Adrenal gland (tissue), 19 donors: Measurements from ENCODE around the gene KLKB1. TPM values are rescaled to one million over a fixed set of nuclear protein-coding genes. Genes with fewer than 3 reads are reported as not detected.
A peak's percentile ranks its signal among the peaks of the same experiment; 100 is the strongest.

Experiments
- DNase-seq, 7 donors: peaks; one replicate each; pipeline ENCODE4 v3.0.0-alpha.2; 2019 to 2020
- H3K27ac ChIP-seq, 5 donors: fragments of 200-600 bp; sonication (generic) in 4 of 5; 1 replicate in 3 of 5; 2 replicates in 2 of 5; pipeline versions ENCODE4 v1.5.1 to v1.8.0; 2016 to 2020; ENCODE audit warnings: mild to moderate bottlenecking in 1 of 5
- H3K27me3 ChIP-seq: fragments of 200-600 bp; 2 replicates; pipeline ENCODE4 v1.8.0; 2021
- H3K36me3 ChIP-seq, 2 donors: fragments of 200-600 bp; replicated peaks in 1 of 2; 1 replicate in 1 of 2; 2 replicates in 1 of 2; pipeline versions ENCODE4 v1.5.1 to v1.8.0; 2018 to 2022
- H3K4me1 ChIP-seq, 2 donors: fragments of 200-600 bp; replicated peaks in 1 of 2; 1 replicate in 1 of 2; 2 replicates in 1 of 2; pipeline versions ENCODE4 v1.5.1 to v1.8.0; 2018 to 2021
- H3K4me3 ChIP-seq, 4 donors: fragments of 200-600 bp; sonication (generic) in 3 of 4; one replicate each; pipeline ENCODE4 v1.5.1; 2016 to 2018
- H3K9me3 ChIP-seq, 3 donors: fragments of 200-600 bp; sonication (generic) in 1 of 3; replicated peaks in 1 of 3; 1 replicate in 2 of 3; 2 replicates in 1 of 3; pipeline versions ENCODE4 v1.5.1 to v1.8.0; 2016 to 2021
- CTCF ChIP-seq, 6 experiments: fragments of 450-650 bp in 4 of 6; fragments of 200-600 bp in 2 of 6; sonication (generic) in 1 of 6; IDR thresholded peaks; 1 replicate in 5 of 6; 2 replicates in 1 of 6; pipeline versions ENCODE4 v1.5.1 to v1.8.0; 2016 to 2021; ENCODE audit warnings: antibody characterized with exemption in 6 of 6, mild to moderate bottlenecking in 2 of 6, moderate library complexity in 1 of 6
- POLR2A ChIP-seq, 2 donors: fragments of 450-650 bp; IDR thresholded peaks; one replicate each; pipeline ENCODE4 v1.6.1; 2017; ENCODE audit warnings: antibody characterized with exemption in 2 of 2, mild to moderate bottlenecking in 2 of 2, moderate library complexity in 1 of 2
- WGBS, 4 donors: extraction: QIAGEN DNeasy Blood & Tissue Kit in 2 of 4; methylation state at CpG; one replicate each; pipeline versions ENCODE4 v1.1.5 to v1.1.7; 2013 to 2017; 5-methylcytosine and 5-hydroxymethylcytosine counted together
- intact Hi-C, 2 donors: fragments of 100-400 bp; cut with DNase I; formaldehyde crosslinking; loops; one replicate each; pipeline versions ENCODE4 v1.14.1 to v1.15.0; 2022 to 2023
- long read RNA-seq, 10 donors: library from polyadenylated mRNA in 3 of 10; unstranded in 2 of 10; stranded (forward) in 1 of 10; transcript quantifications; one replicate each; pipeline ENCODE4 v2.0.0 and lab custom pipeline, GENCODE V29; 2021 to 2026
- polyA plus RNA-seq, 3 donors: library from polyadenylated mRNA; stranded (reverse); fragments of 200-250 nt in 2 of 3; fragments of 350-450 nt in 1 of 3; fragmentation: Illumina TruSeq in 1 of 3; extraction: RNeasy Lipid Tissue Mini Kit (QIAGEN cat#74804) in 1 of 3; gene quantifications; one replicate each; pipeline ENCODE4 v1.2.3, GENCODE V29; 2013 to 2014
- total RNA-seq, 9 donors: library from RNA; depleted of rRNA in 4 of 9; stranded (reverse); fragments of >200 nt in 4 of 9; fragments of 120-200 nt in 1 of 9; fragmentation: NEBNext Ultra II Directional in 1 of 9; extraction: Animal tissue kit (Norgen Biotek cat#: 25700) in 1 of 9; gene quantifications; one replicate each; pipeline versions ENCODE4 v1.1.0 to v1.2.4, GENCODE V29; 2013 to 2023
- donor health status: healthy with polysubstance abuse.
- donor health status: Bipolar disorder and iron deficiency.
- donor health status: DM: yes; HTN: yes; CAD: no.
- donor health status: DM: no; HTN: no; CAD: no.
- donor health status: DM: no; HTN: no; CAD: no.
- donor health status: DM: yes; HTN: yes; CAD: no.

Gene KLKB1
- total RNA-seq: 1 to 10 TPM in 3 of 9 donors, under 1 TPM in 6; 0.35 to 1.8 (median 0.77) TPM
- polyA plus RNA-seq: 1 to 10 TPM in 2 of 3 donors, under 1 TPM in 1; 0.38 to 5.9 (median 4.7) TPM
- long read RNA-seq, donor 1: 0 reads
- long read RNA-seq, donor 2: 0 reads
- long read RNA-seq, donor 3: 0 reads
- long read RNA-seq, donor 4, partial matches to known transcripts: 0 of 4 reads
- long read RNA-seq, donor 4, other reads (novel, unspliced or antisense): 4 of 4 reads
- long read RNA-seq, donor 5, partial matches to known transcripts: 0 of 7 reads
- long read RNA-seq, donor 5, other reads (novel, unspliced or antisense): 6 of 7 reads
- long read RNA-seq, donor 6, partial matches to known transcripts: 0 of 2 reads
- long read RNA-seq, donor 6, other reads (novel, unspliced or antisense): 2 of 2 reads
- long read RNA-seq, donor 7: 0 reads
- long read RNA-seq, donor 8, partial matches to known transcripts: 0 of 1 reads
- long read RNA-seq, donor 8, other reads (novel, unspliced or antisense): 0 of 1 reads
- long read RNA-seq, donor 9: 0 reads
- long read RNA-seq, donor 10: 0 reads

- WGBS, 4 donors: 61 to 71% (median 66%) methylated on average over 5 of the region's 5 CpGs
- no peaks in the 10 kb centered on the region for H3K9me3 ChIP-seq
- TF ChIP-seq POLR2A (IDR thresholded peaks at IDR 0.05) (no peak), CTCF (IDR thresholded peaks at IDR 0.05) (no peak)
- H3K4me1 ChIP-seq: no peaks in the 10 kb centered on the region
- DNase-seq: no peak
- intact Hi-C loops: no loop called here
- no peaks in the 10 kb centered on the region for H3K27me3 ChIP-seq
- H3K36me3 ChIP-seq: no peaks in the 10 kb centered on the region
- H3K4me3 ChIP-seq: no peak within 1 kb of the TSS
- no peak within 1 kb of the TSS for H3K27ac ChIP-seq
Measured at GRCh38 chr4:186227221-186227620, at the start of gene KLKB1. TSS of gene KLKB1 (plus strand) at chr4:186227507. CDS start at chr4:186228196, 689 bp downstream.

GRCh38 chr4:186188107-186188506 is 39.2 kb upstream of the KLKB1 start:
- Histone ChIP-seq H3K36me3 (no peaks in the 10 kb centered on the region), H3K4me3 (no peak overlapping the region), H3K27me3 (no peaks in the 10 kb centered on the region), H3K9me3 (no peaks in the 10 kb centered on the region), H3K4me1 (peaks cover 6 to 22% of the 10 kb centered on the region in 2 donors), H3K27ac (no peak overlapping the region)
- no peak for DNase-seq
- TF ChIP-seq CTCF (IDR thresholded peaks at IDR 0.05) (no peak), POLR2A (IDR thresholded peaks at IDR 0.05) (no peak)
- intact Hi-C loops: no loop called here
- 63 to 91% (median 73%) methylated on average over 3 of the region's 3 CpGs for WGBS, 4 donors

GRCh38 chr4:186189656-186190055 is 37.7 kb upstream of the KLKB1 start:
- H3K27me3 ChIP-seq: no peaks in the 10 kb centered on the region
- intact Hi-C loops: no loop called here
- 71 to 82% (median 76%) methylated on average over 4 of the region's 4 CpGs for WGBS, 4 donors
- peak overlapping the region in 1 of 5 donors; percentile 99 for H3K27ac ChIP-seq
- no peak for DNase-seq
- peaks cover 7 to 32% of the 10 kb centered on the region in 2 donors for H3K4me1 ChIP-seq
- TF ChIP-seq POLR2A (IDR thresholded peaks at IDR 0.05) (no peak), CTCF (IDR thresholded peaks at IDR 0.05) (no peak)
- H3K36me3 ChIP-seq: no peaks in the 10 kb centered on the region
- no peaks in the 10 kb centered on the region for H3K9me3 ChIP-seq
- H3K4me3 ChIP-seq: no peak overlapping the region

- DNase-seq: peak in 2 of 7 donors; percentile 49 to 66
- WGBS, 4 donors: 0 to 3% (median 1%) methylated on average over 6 to 34 of the region's 34 CpGs
- Histone ChIP-seq H3K27ac (peak overlapping the region; percentile 84 to 99 (median 95)), H3K4me1 (peaks cover 7 to 32% of the 10 kb centered on the region in 2 donors), H3K36me3 (peaks cover 0 to 6% of the 10 kb centered on the region in 2 donors), H3K27me3 (no peaks in the 10 kb centered on the region), H3K9me3 (no peaks in the 10 kb centered on the region), H3K4me3 (peak overlapping the region; percentile 62 to 98 (median 90))
- intact Hi-C loops: no loop called here
- no peak for TF ChIP-seq POLR2A (IDR thresholded peaks at IDR 0.05)
Measured at GRCh38 chr4:186190581-186191199, 36.6 kb upstream of the KLKB1 start.
